SK-N-SH (cell line): ENCODE results near the gene KHNYN. TPM values are rescaled to one million over a fixed set of nuclear protein-coding genes. Genes with fewer than 3 reads are reported as not detected.

Experiments
- CTCF ChIA-PET: fragments of 300-600, 350-600 bp; formaldehyde crosslinking; extraction: SDS; loops from one replicate; lab custom pipeline; 2021; lab: Yijun Ruan, JAX
- POLR2A ChIA-PET: fragments of 350-600 bp; sonication (Branson Sonifier 250); formaldehyde crosslinking; extraction: SDS; loops from one replicate; lab custom pipeline; 2020; ENCODE audit warnings: antibody characterized with exemption, inconsistent platforms; lab: Yijun Ruan, JAX
- DNase-seq: peaks from one replicate; pipeline ENCODE4 v3.0.0; 2012
- H2AFZ ChIP-seq: fragments of 200-600 bp; sonication (generic); 2 replicates; pipeline ENCODE4 v1.8.1; 2016; ENCODE audit warnings: antibody characterized with exemption, mild to moderate bottlenecking, low read depth
- H3F3A ChIP-seq: fragments of 200-600 bp; sonication (generic); replicated peaks from 2 replicates; pipeline ENCODE3; 2016; ENCODE audit warnings: antibody characterized with exemption, mild to moderate bottlenecking; ENCODE audit not compliant: insufficient read depth
- H3K27ac ChIP-seq, 2 experiments: fragments of 200-500 bp in 1 of 2; fragments of 200-600 bp in 1 of 2; sonication (Bioruptor generic) in 1 of 2; sonication (generic), shearing (Covaris generic) in 1 of 2; 2 replicates each; pipeline versions ENCODE4 v1.5.1 to v1.6.1; 2014 to 2016; ENCODE audit warnings: low read depth in 2 of 2, inconsistent platforms in 1 of 2, low read length in 1 of 2, mild to moderate bottlenecking in 1 of 2, mixed read lengths in 1 of 2
- H3K27me3 ChIP-seq: fragments of 200-600 bp; sonication (generic), shearing (Covaris generic); 2 replicates; pipeline ENCODE4 v1.6.1; 2016; ENCODE audit warnings: mixed run types; ENCODE audit not compliant: insufficient read depth
- H3K36me3 ChIP-seq, 2 experiments: fragments of 200-500 bp in 1 of 2; fragments of 200-600 bp in 1 of 2; sonication (Bioruptor generic) in 1 of 2; sonication (generic) in 1 of 2; replicated peaks in 1 of 2; 2 replicates each; pipeline versions ENCODE3 to v1.5.1; 2014 to 2016; ENCODE audit warnings: low read length in 1 of 2, mild to moderate bottlenecking in 1 of 2; ENCODE audit not compliant: insufficient read depth in 2 of 2, control insufficient read depth in 1 of 2
- H3K4me1 ChIP-seq, 2 experiments: fragments of 200-500 bp in 1 of 2; fragments of 200-600 bp in 1 of 2; sonication (Bioruptor generic) in 1 of 2; sonication (generic), shearing (Covaris generic) in 1 of 2; 2 replicates each; pipeline versions ENCODE4 v1.5.1 to v1.6.1; 2014 to 2016; ENCODE audit warnings: low read depth in 1 of 2, low read length in 1 of 2, mixed run types in 1 of 2; ENCODE audit not compliant: insufficient read depth in 2 of 2, control insufficient read depth in 1 of 2
- H3K4me2 ChIP-seq: fragments of 200-600 bp; sonication (generic), shearing (Covaris generic); 2 replicates; pipeline ENCODE4 v1.6.1; 2017; ENCODE audit warnings: mixed run types
- H3K4me3 ChIP-seq, 2 experiments: fragments of 200-500 bp in 1 of 2; fragments of 200-600 bp in 1 of 2; sonication (Bioruptor generic) in 1 of 2; sonication (generic), shearing (Covaris generic) in 1 of 2; 2 replicates each; pipeline versions ENCODE4 v1.5.1 to v1.8.1; 2014 to 2016; ENCODE audit warnings: low read depth in 2 of 2, inconsistent platforms in 1 of 2, low read length in 1 of 2, mild to moderate bottlenecking in 1 of 2, mixed read lengths in 1 of 2, moderate library complexity in 1 of 2
- H3K79me2 ChIP-seq: fragments of 200-600 bp; sonication (generic); 2 replicates; pipeline ENCODE4 v1.8.1; 2017; ENCODE audit warnings: mild to moderate bottlenecking; ENCODE audit not compliant: insufficient read depth
- H3K9ac ChIP-seq: fragments of 200-600 bp; sonication (generic); 2 replicates; pipeline ENCODE4 v1.6.1; 2017; ENCODE audit warnings: mixed run types
- H3K9me2 ChIP-seq: fragments of 200-600 bp; sonication (generic); 2 replicates; pipeline ENCODE4 v1.6.1; 2017; ENCODE audit warnings: mixed run types
- H3K9me3 ChIP-seq: fragments of 200-600 bp; sonication (generic); 2 replicates; pipeline ENCODE4 v1.6.1; 2017; ENCODE audit warnings: mixed run types, mild to moderate bottlenecking, moderate library complexity
- H4K20me1 ChIP-seq: fragments of 200-600 bp; sonication (generic); 2 replicates; pipeline ENCODE4 v1.6.1; 2017; ENCODE audit warnings: mild to moderate bottlenecking, mixed run types; ENCODE audit not compliant: insufficient read depth
- ELF1 ChIP-seq: IDR thresholded peaks from 2 replicates; pipeline ENCODE4 v1.4.0; 2012
- EZH2phosphoT487 ChIP-seq: fragments of 200-600 bp; sonication (generic); IDR thresholded peaks from 2 replicates; pipeline ENCODE4 v1.6.1; 2017; ENCODE audit warnings: low read depth, mixed run types, mild to moderate bottlenecking, antibody characterized with exemption, moderate library complexity, borderline replicate concordance
- FOSL2 ChIP-seq: IDR thresholded peaks from 2 replicates; pipeline ENCODE4 v1.4.0; 2012; ENCODE audit warnings: low read depth, mild to moderate bottlenecking, moderate library complexity, borderline replicate concordance
- FOXJ3 ChIP-seq: sonication (generic); formaldehyde crosslinking; IDR thresholded peaks from 2 replicates; pipeline ENCODE4 v1.5.1; 2020; ENCODE audit warnings: mild to moderate bottlenecking, missing genetic modification reagents
- FOXM1 ChIP-seq: IDR thresholded peaks from 2 replicates; pipeline ENCODE4 v1.4.0; 2012; ENCODE audit warnings: low read depth, mild to moderate bottlenecking
- GATA2 ChIP-seq: sonication (generic); formaldehyde crosslinking; IDR thresholded peaks from 2 replicates; pipeline ENCODE4 v1.5.0; 2020; ENCODE audit warnings: mild to moderate bottlenecking, missing genetic modification reagents
- JUND ChIP-seq: IDR thresholded peaks from 2 replicates; pipeline ENCODE4 v1.4.0; 2012
- MEF2A ChIP-seq: IDR thresholded peaks from 2 replicates; pipeline ENCODE4 v1.4.0; 2012; ENCODE audit warnings: low read depth, borderline replicate concordance
- MXI1 ChIP-seq: IDR thresholded peaks from 2 replicates; pipeline ENCODE4 v1.6.1; 2012; ENCODE audit warnings: mild to moderate bottlenecking, low read depth, low read length, improper control_type of control experiment
- NFIC ChIP-seq: IDR thresholded peaks from 2 replicates; pipeline ENCODE4 v1.4.0; 2012; ENCODE audit warnings: borderline replicate concordance
- POLR2AphosphoS5 ChIP-seq: IDR thresholded peaks from 2 replicates; pipeline ENCODE4 v1.6.1; 2012; ENCODE audit warnings: low read depth, low read length
- RCOR1 ChIP-seq: fragments of 150-350 bp; IDR thresholded peaks from 2 replicates; pipeline ENCODE4 v1.6.1; 2017; ENCODE audit warnings: antibody characterized with exemption, low read length
- RFX5 ChIP-seq: IDR thresholded peaks from 2 replicates; pipeline ENCODE4 v1.6.1; 2012; ENCODE audit warnings: mild to moderate bottlenecking, improper control_type of control experiment, low read length
- RXRA ChIP-seq: IDR thresholded peaks from 2 replicates; pipeline ENCODE4 v1.4.0; 2012; ENCODE audit warnings: low read depth, mild to moderate bottlenecking, borderline replicate concordance
- USF2 ChIP-seq: fragments of 150-350 bp; IDR thresholded peaks from 2 replicates; pipeline ENCODE4 v1.6.1; 2017; ENCODE audit warnings: antibody characterized with exemption, low read length, low read depth, borderline replicate concordance
- WGBS: methylation state at CpG from one replicate; pipeline ENCODE4 v1.1.6; 2017; ENCODE audit warnings: low lambda C conversion rate; 5-methylcytosine and 5-hydroxymethylcytosine counted together
- polyA plus RNA-seq, 3 experiments: library from polyadenylated mRNA; depleted of rRNA; stranded (reverse); fragments of >200 nt; gene quantifications; 2 replicates each; pipeline ENCODE4 v1.2.3, GENCODE V29; 2012
- TF ChIP-seq, protein P1 (sequence below): fragments of 200-600 bp; sonication (generic); IDR thresholded peaks from 2 replicates; pipeline ENCODE4 v1.6.1; 2017; ENCODE audit warnings: antibody characterized with exemption, mild to moderate bottlenecking, moderate library complexity

The KHNYN gene
- polyA plus RNA-seq, 1 of the 3 experiments (the other 2 are of a cell fraction): 18.3 TPM

- no peak overlapping the region; a peak in 1 of 4 replicates for H3K27ac ChIP-seq
- TF ChIP-seq NFIC: no peak
- TF ChIP-seq ELF1: no peak
- TF ChIP-seq USF2: no peak
- TF ChIP-seq POLR2AphosphoS5: no peak
- no peak for TF ChIP-seq JUND
- no peak for TF ChIP-seq FOSL2
- no peak for TF ChIP-seq GATA2 (CRISPR knock-in tag)
- TF ChIP-seq FOXJ3 (CRISPR knock-in tag): no peak
- no peak for TF ChIP-seq RFX5
- no peak for TF ChIP-seq FOXM1
- TF ChIP-seq RXRA: no peak
- TF ChIP-seq, protein P1, sequence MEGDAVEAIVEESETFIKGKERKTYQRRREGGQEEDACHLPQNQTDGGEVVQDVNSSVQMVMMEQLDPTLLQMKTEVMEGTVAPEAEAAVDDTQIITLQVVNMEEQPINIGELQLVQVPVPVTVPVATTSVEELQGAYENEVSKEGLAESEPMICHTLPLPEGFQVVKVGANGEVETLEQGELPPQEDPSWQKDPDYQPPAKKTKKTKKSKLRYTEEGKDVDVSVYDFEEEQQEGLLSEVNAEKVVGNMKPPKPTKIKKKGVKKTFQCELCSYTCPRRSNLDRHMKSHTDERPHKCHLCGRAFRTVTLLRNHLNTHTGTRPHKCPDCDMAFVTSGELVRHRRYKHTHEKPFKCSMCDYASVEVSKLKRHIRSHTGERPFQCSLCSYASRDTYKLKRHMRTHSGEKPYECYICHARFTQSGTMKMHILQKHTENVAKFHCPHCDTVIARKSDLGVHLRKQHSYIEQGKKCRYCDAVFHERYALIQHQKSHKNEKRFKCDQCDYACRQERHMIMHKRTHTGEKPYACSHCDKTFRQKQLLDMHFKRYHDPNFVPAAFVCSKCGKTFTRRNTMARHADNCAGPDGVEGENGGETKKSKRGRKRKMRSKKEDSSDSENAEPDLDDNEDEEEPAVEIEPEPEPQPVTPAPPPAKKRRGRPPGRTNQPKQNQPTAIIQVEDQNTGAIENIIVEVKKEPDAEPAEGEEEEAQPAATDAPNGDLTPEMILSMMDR: no peak
- TF ChIP-seq RCOR1: no peak
- TF ChIP-seq MXI1: no peak
- no peak for TF ChIP-seq EZH2phosphoT487
- no peak for TF ChIP-seq MEF2A
- TF ChIP-seq, all 33 proteins: peak for 0
- no peak overlapping the region for H3K4me2 ChIP-seq
- H3F3A ChIP-seq: peaks cover 23% of the 10 kb centered on the region
- H2AFZ ChIP-seq: no peak overlapping the region
- 77% methylated on average over 11 of the region's 15 CpGs for WGBS
- H3K36me3 ChIP-seq: peaks cover 33 to 56% of the 10 kb centered on the region in 2 experiments
- H3K9me3 ChIP-seq: no peaks in the 10 kb centered on the region
- POLR2A ChIA-PET: interaction anchor here (1.4 kb wide), 1 partner anchor 74 kb away, joined by 3 read pairs; no protein-coding TSS in a partner anchor
- CTCF ChIA-PET: interaction anchor here (4.1 to 16.4 kb wide), 3 partner anchors 9 to 104 kb away, joined by 39 to 445 read pairs (median 40); partner anchors contain the start of genes ADCY4, CBLN3, KHNYN and RIPK3
- no peak for DNase-seq
- H4K20me1 ChIP-seq: peaks cover 4% of the 10 kb centered on the region; the same call in 1 of the 2 replicates
- H3K27me3 ChIP-seq: no peaks in the 10 kb centered on the region
- no peak overlapping the region for H3K4me3 ChIP-seq
- H3K79me2 ChIP-seq: peaks cover 30% of the 10 kb centered on the region
- no peak overlapping the region for H3K9ac ChIP-seq
- H3K9me2 ChIP-seq: no peaks in the 10 kb centered on the region
- peaks cover 0 to 17% of the 10 kb centered on the region in 2 experiments; a peak in 2 of 4 replicates for H3K4me1 ChIP-seq
These were observed 10.3 kb downstream of the KHNYN start for GRCh38 chr14:24439830-24440605.
